HG02981 (cell line): Measurements from ENCODE around the gene KIF26A.
"Not testable (repeated sequence)": the region's sequence is repeated elsewhere in the genome, so short reads cannot be mapped to it uniquely, and the experiment has no call there.

Source experiments
- ATAC-seq: cut with Tn5 transposase; IDR thresholded peaks from one replicate; pipeline ENCODE4 v1.9.1; 2021; ENCODE audit warnings: mild to moderate bottlenecking, moderate library complexity; ENCODE audit not compliant: unreplicated experiment

Gene KIF26A

GRCh38 chr14:104219731-104220214, 81.4 kb downstream of the KIF26A start:
- no peak for ATAC-seq

- no peak for ATAC-seq
These were observed 82.1 kb downstream of the KIF26A start for GRCh38 chr14:104220215-104221070.

GRCh38 chr14:104221071-104221625, 82.8 kb downstream of the KIF26A start:
- no peak for ATAC-seq

GRCh38 chr14:104221636-104222369, 83.4 kb downstream of the KIF26A start:
- ATAC-seq: no peak

GRCh38 chr14:104222396-104223036, 84.1 kb downstream of the KIF26A start:
- no peak for ATAC-seq

GRCh38 chr14:104223101-104224041, 85.0 kb downstream of the KIF26A start:
- no peak for ATAC-seq

GRCh38 chr14:104224131-104224505, 85.7 kb downstream of the KIF26A start:
- ATAC-seq: no peak

GRCh38 chr14:104224506-104225277, 86.3 kb downstream of the KIF26A start:
- no peak for ATAC-seq

- ATAC-seq: not testable (repeated sequence)
These were observed 87.1 kb downstream of the KIF26A start for GRCh38 chr14:104225278-104226190.

- no peak for ATAC-seq
These were observed 88.3 kb downstream of the KIF26A start for GRCh38 chr14:104226421-104227383.

- ATAC-seq: no peak
These were observed 89.4 kb downstream of the KIF26A start for GRCh38 chr14:104227806-104228205.

GRCh38 chr14:104228221-104228620, 89.8 kb downstream of the KIF26A start:
- ATAC-seq: no peak

- no peak for ATAC-seq
These were observed 90.5 kb downstream of the KIF26A start for GRCh38 chr14:104228716-104229533.

- ATAC-seq: no peak
These were observed 91.2 kb downstream of the KIF26A start for GRCh38 chr14:104229534-104230055.

- ATAC-seq: no peak
These were observed 91.9 kb downstream of the KIF26A start for GRCh38 chr14:104230119-104230815.
